Neural progenitor cell (in vitro differentiated cells): ENCODE results near the gene CREBL2. TPM values are rescaled to one million over a fixed set of nuclear protein-coding genes. Genes with fewer than 3 reads are reported as not detected.
A peak's percentile ranks its signal among the peaks of the same experiment; 100 is the strongest.

Experiments used
- DNase-seq: peaks from one replicate; pipeline ENCODE4 v3.0.0-alpha.2; 2016; ENCODE audit warnings: low spot score
- H2AFZ ChIP-seq: fragments of 200-600 bp; sonication (generic); replicated peaks from 2 replicates; pipeline ENCODE4 v1.6.1; 2016; ENCODE audit warnings: antibody characterized with exemption
- H3F3A ChIP-seq: fragments of 200-600 bp; sonication (generic); 2 replicates; pipeline ENCODE4 v1.6.1; 2016; ENCODE audit warnings: antibody characterized with exemption, low read depth
- H3K27ac ChIP-seq: fragments of 200-600 bp; sonication (generic); 2 replicates; pipeline ENCODE4 v1.5.1; 2016; ENCODE audit warnings: mild to moderate bottlenecking
- H3K27me3 ChIP-seq: fragments of 200-600 bp; sonication (generic); 2 replicates; pipeline ENCODE4 v1.6.1; 2016; ENCODE audit warnings: mild to moderate bottlenecking, moderate library complexity
- H3K36me3 ChIP-seq: fragments of 200-600 bp; sonication (generic); 2 replicates; pipeline ENCODE4 v1.5.1; 2016
- H3K4me1 ChIP-seq: fragments of 200-600 bp; sonication (generic); 2 replicates; pipeline ENCODE4 v1.6.1; 2016; ENCODE audit warnings: mixed run types
- H3K4me2 ChIP-seq: fragments of 200-600 bp; sonication (generic); 2 replicates; pipeline ENCODE4 v1.6.1; 2016
- H3K4me3 ChIP-seq: fragments of 200-600 bp; sonication (generic); 2 replicates; pipeline ENCODE4 v1.5.1; 2016
- H3K79me2 ChIP-seq: fragments of 200-600 bp; sonication (generic); 2 replicates; pipeline ENCODE4 v1.6.1; 2016; ENCODE audit warnings: low read depth
- H3K9ac ChIP-seq: fragments of 200-600 bp; sonication (generic); 2 replicates; pipeline ENCODE4 v1.6.1; 2016
- H3K9me3 ChIP-seq: fragments of 200-600 bp; sonication (generic); 2 replicates; pipeline ENCODE4 v1.5.1; 2016; ENCODE audit warnings: low read depth
- H4K20me1 ChIP-seq: fragments of 200-600 bp; sonication (generic); 2 replicates; pipeline ENCODE4 v1.6.1; 2016; ENCODE audit warnings: low read depth
- H3K27ac Mint-ChIP-seq: 3 replicates; pipeline ENCODE4 v1.8.0; 2021; ENCODE audit warnings: mixed read lengths
- H3K27me3 Mint-ChIP-seq: 2 replicates; pipeline ENCODE4 v1.8.0; 2022; ENCODE audit warnings: low read depth, mild to moderate bottlenecking, inconsistent platforms, moderate library complexity, mixed read lengths; ENCODE audit not compliant: insufficient read depth
- H3K36me3 Mint-ChIP-seq: 3 replicates; pipeline ENCODE4 v1.8.0; 2021; ENCODE audit warnings: mixed read lengths
- H3K4me1 Mint-ChIP-seq: 3 replicates; pipeline ENCODE4 v1.8.0; 2021; ENCODE audit warnings: mixed read lengths
- H3K4me3 Mint-ChIP-seq: 3 replicates; pipeline ENCODE4 v1.8.0; 2021; ENCODE audit warnings: mild to moderate bottlenecking, moderate library complexity, mixed read lengths
- H3K9me3 Mint-ChIP-seq: 3 replicates; pipeline ENCODE4 v1.8.0; 2020; ENCODE audit warnings: mixed read lengths
- EZH2 ChIP-seq: fragments of 200-600 bp; sonication (generic); IDR thresholded peaks from 2 replicates; pipeline ENCODE4 v1.6.1; 2017; ENCODE audit warnings: antibody characterized with exemption, mild to moderate bottlenecking, moderate library complexity
- EZH2phosphoT487 ChIP-seq: fragments of 200-600 bp; sonication (generic); IDR thresholded peaks from 2 replicates; pipeline ENCODE4 v1.6.1; 2017; ENCODE audit warnings: antibody characterized with exemption
- total RNA-seq: library from RNA; depleted of rRNA; stranded (reverse); fragments of >200 nt; gene quantifications from 2 replicates; pipeline ENCODE4 v1.2.3, GENCODE V29; 2015; ENCODE audit warnings: low replicate concordance
- TF ChIP-seq, protein P1 (sequence below): fragments of 200-600 bp; sonication (generic); IDR thresholded peaks from 2 replicates; pipeline ENCODE4 v1.5.1; 2017; ENCODE audit warnings: antibody characterized with exemption, mild to moderate bottlenecking

The CREBL2 gene
- total RNA-seq, result 27.9 and 31.4 TPM in 2 replicates

- no peaks in the 10 kb centered on the region for H3K9me3 ChIP-seq
Measured at GRCh38 chr12:12611512-12612306, at the start of gene CREBL2. Gene CREBL2, plus strand, starts transcription at chr12:12611876. Its CDS starts 297 bp downstream, at chr12:12612173.

DNA sequence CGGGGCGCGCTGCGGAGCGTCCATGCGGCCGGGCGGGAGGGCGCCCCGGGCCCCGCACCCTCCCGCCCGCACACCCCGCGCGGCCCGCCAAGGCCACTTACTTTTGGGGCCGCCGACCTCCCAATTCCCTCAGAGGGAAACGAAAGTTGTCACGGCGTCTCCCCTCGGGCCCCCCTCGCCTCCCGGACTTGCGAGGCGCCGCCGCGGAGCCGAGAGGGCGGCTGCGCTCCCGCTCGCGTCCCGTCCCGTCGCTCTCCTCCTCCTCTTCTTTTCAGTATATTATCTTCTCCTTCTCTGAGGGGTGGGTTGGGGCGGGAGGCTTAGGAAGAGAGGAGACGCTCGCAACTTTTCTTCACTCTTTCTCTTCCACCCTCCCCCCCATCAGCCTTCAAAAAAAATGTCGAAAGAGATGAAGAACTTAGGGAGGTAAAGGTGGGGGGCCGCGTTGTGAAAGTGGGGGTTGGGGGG lies 49.6 kb upstream of the CREBL2 start:
- Mint-ChIP-seq H3K9me3 (peaks cover 16% of the 10 kb centered on the region), H3K4me1 (peaks cover 20% of the 10 kb centered on the region), H3K4me3 (peak overlapping the region; percentile 90), H3K27me3 (peaks cover 2% of the 10 kb centered on the region), H3K27ac (peak overlapping the region; percentile 96), H3K36me3 (peaks cover 5% of the 10 kb centered on the region)
- Histone ChIP-seq H3F3A (peaks cover 35% of the 10 kb centered on the region), H3K27ac (peak overlapping the region; percentile 99), H3K9me3 (no peaks in the 10 kb centered on the region), H3K27me3 (no peaks in the 10 kb centered on the region), H3K9ac (peak overlapping the region; percentile 94), H3K4me1 (peaks cover 28% of the 10 kb centered on the region), H3K4me3 (peak overlapping the region; percentile 85), H3K79me2 (peaks cover 44% of the 10 kb centered on the region), H3K4me2 (peak overlapping the region; percentile 87), H3K36me3 (no peaks in the 10 kb centered on the region), H4K20me1 (peaks cover 9% of the 10 kb centered on the region), H2AFZ (peak overlapping the region; percentile 87)
- peak; percentile 78 for DNase-seq
- TF ChIP-seq, protein P1, sequence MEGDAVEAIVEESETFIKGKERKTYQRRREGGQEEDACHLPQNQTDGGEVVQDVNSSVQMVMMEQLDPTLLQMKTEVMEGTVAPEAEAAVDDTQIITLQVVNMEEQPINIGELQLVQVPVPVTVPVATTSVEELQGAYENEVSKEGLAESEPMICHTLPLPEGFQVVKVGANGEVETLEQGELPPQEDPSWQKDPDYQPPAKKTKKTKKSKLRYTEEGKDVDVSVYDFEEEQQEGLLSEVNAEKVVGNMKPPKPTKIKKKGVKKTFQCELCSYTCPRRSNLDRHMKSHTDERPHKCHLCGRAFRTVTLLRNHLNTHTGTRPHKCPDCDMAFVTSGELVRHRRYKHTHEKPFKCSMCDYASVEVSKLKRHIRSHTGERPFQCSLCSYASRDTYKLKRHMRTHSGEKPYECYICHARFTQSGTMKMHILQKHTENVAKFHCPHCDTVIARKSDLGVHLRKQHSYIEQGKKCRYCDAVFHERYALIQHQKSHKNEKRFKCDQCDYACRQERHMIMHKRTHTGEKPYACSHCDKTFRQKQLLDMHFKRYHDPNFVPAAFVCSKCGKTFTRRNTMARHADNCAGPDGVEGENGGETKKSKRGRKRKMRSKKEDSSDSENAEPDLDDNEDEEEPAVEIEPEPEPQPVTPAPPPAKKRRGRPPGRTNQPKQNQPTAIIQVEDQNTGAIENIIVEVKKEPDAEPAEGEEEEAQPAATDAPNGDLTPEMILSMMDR, result no peak
- TF ChIP-seq EZH2phosphoT487, result no peak
- no peak for TF ChIP-seq EZH2

More at GRCh38 chr12:12611512-12612306, at the start of gene CREBL2:
- DNase-seq, result peak; percentile 95
- Histone ChIP-seq H3F3A (peaks cover 31% of the 10 kb centered on the region), H3K27me3 (no peaks in the 10 kb centered on the region), H3K9ac (peak within 1 kb of the TSS; percentile 34), H3K4me3 (peak within 1 kb of the TSS; percentile 60), H3K27ac (peak within 1 kb of the TSS; percentile 84), H4K20me1 (no peaks in the 10 kb centered on the region), H3K4me1 (peaks cover 18% of the 10 kb centered on the region), H2AFZ (peak within 1 kb of the TSS; percentile 81), H3K36me3 (no peaks in the 10 kb centered on the region), H3K79me2 (peaks cover 32% of the 10 kb centered on the region), H3K4me2 (peak within 1 kb of the TSS; percentile 90)
- Mint-ChIP-seq H3K9me3 (no peaks in the 10 kb centered on the region), H3K36me3 (peaks cover 2% of the 10 kb centered on the region), H3K27me3 (peaks cover 4% of the 10 kb centered on the region), H3K4me3 (peak within 1 kb of the TSS; percentile 87), H3K27ac (peak within 1 kb of the TSS; percentile 96), H3K4me1 (peaks cover 22% of the 10 kb centered on the region)
- TF ChIP-seq EZH2phosphoT487 (peak; percentile 30), EZH2 (no peak)

DNA sequence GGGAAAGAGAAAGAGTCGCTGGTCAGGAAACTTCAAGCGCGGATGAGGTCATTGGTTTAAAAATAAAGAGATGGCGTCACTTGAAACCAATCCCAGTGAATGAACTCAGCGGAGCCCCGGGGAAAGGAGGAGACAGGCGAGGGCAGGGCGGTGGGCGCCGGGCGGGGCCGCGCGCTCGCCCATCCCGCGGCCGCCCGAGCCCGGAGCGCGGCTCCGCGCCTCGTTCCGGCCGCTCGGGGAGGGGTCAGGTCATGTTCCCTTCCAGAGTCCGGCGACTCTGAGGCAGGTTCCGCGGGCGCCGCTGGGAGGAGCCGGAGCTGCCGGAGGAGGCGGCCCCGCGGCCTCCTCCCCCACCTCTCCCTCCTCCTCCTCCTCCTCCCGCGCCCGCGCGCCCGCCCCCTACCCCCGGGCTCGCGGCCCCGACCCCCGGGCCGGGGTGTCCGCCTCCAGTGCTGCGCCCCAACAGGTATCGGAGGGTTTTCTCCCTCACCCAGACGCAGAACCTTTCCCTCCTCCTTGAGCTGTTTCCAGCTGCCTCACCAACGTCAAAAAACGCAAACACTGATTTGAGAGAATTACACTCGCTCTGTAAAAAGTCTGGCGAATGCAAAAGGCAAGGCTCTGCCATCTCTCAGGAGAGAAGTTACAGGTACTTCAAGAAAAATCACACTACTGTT lies 49.0 kb upstream of the CREBL2 start, which contains the start of gene DUSP16:
DUSP16 (minus strand) TSS at position 279 of the 677 bp plus-strand sequence. CDS start 41,765 bp downstream, outside the sequence.
- Mint-ChIP-seq H3K27ac (peak within 1 kb of the TSS; percentile 96), H3K9me3 (peaks cover 21% of the 10 kb centered on the region), H3K4me3 (peak within 1 kb of the TSS; percentile 90), H3K36me3 (peaks cover 5% of the 10 kb centered on the region), H3K27me3 (peaks cover 2% of the 10 kb centered on the region), H3K4me1 (peaks cover 20% of the 10 kb centered on the region)
- H2AFZ ChIP-seq, result peak within 1 kb of the TSS; percentile 87
- peak within 1 kb of the TSS; percentile 87 for H3K4me2 ChIP-seq
- H3K9me3 ChIP-seq, result no peaks in the 10 kb centered on the region
- peak within 1 kb of the TSS; percentile 94 for H3K9ac ChIP-seq
- peaks cover 9% of the 10 kb centered on the region for H4K20me1 ChIP-seq
- TF ChIP-seq, protein P1, result peak; percentile 27
- TF ChIP-seq EZH2phosphoT487, result no peak
- H3F3A ChIP-seq, result peaks cover 35% of the 10 kb centered on the region
- peak; percentile 98 for DNase-seq
- no peaks in the 10 kb centered on the region for H3K36me3 ChIP-seq
- H3K79me2 ChIP-seq, result peaks cover 37% of the 10 kb centered on the region
- no peaks in the 10 kb centered on the region for H3K27me3 ChIP-seq
- peak within 1 kb of the TSS; percentile 99 for H3K27ac ChIP-seq
- H3K4me3 ChIP-seq, result peak within 1 kb of the TSS; percentile 85
- H3K4me1 ChIP-seq, result peaks cover 28% of the 10 kb centered on the region
